Thymus (tissue), 11 donors: Measurements from ENCODE around the gene IL6. TPM values are rescaled to one million over a fixed set of nuclear protein-coding genes. Genes with fewer than 3 reads are reported as not detected.

Experiments
- DNase-seq, 9 donors: peaks; one replicate each; pipeline ENCODE4 v3.0.0-alpha.2; 2013; ENCODE audit warnings: low spot score in 9 of 9, low read depth in 6 of 9, missing footprints in 1 of 9
- H3K27ac ChIP-seq, 2 donors: one replicate each; pipeline ENCODE4 v1.5.1; 2013; ENCODE audit warnings: control low read depth in 1 of 2, low read depth in 1 of 2, low read length in 1 of 2, mild to moderate bottlenecking in 1 of 2, moderate library complexity in 1 of 2
- H3K27me3 ChIP-seq, 2 donors: one replicate each; pipeline ENCODE4 v1.5.1; 2013; ENCODE audit warnings: low read length in 1 of 2; ENCODE audit not compliant: control insufficient read depth in 2 of 2, insufficient read depth in 1 of 2
- H3K36me3 ChIP-seq, 2 donors: one replicate each; pipeline ENCODE4 v1.5.1; 2013; ENCODE audit warnings: low read length in 1 of 2, mild to moderate bottlenecking in 1 of 2, moderate library complexity in 1 of 2; ENCODE audit not compliant: control insufficient read depth in 2 of 2, insufficient read depth in 2 of 2
- H3K4me1 ChIP-seq, 2 donors: one replicate each; pipeline ENCODE4 v1.5.1; 2013; ENCODE audit warnings: low read length in 2 of 2; ENCODE audit not compliant: control insufficient read depth in 2 of 2, insufficient read depth in 2 of 2
- H3K4me3 ChIP-seq, 2 donors: one replicate each; pipeline ENCODE4 v1.5.1; 2013; ENCODE audit warnings: low read length in 2 of 2, control low read depth in 1 of 2, mild to moderate bottlenecking in 1 of 2
- H3K9me3 ChIP-seq, 2 donors: one replicate each; pipeline ENCODE4 v1.5.1; 2013; ENCODE audit warnings: low read length in 1 of 2, mild to moderate bottlenecking in 1 of 2; ENCODE audit not compliant: control insufficient read depth in 2 of 2, insufficient read depth in 1 of 2
- WGBS: extraction: QIAGEN DNeasy Blood & Tissue Kit; methylation state at CpG from one replicate; pipeline ENCODE4 v1.1.7; 2013; 5-methylcytosine and 5-hydroxymethylcytosine counted together
- polyA plus RNA-seq: library from polyadenylated mRNA; stranded (reverse); fragments of 200-250 nt; gene quantifications from one replicate; pipeline ENCODE4 v1.2.3, GENCODE V29; 2013
- total RNA-seq: library from RNA; stranded (reverse); fragments of 120-200 nt; gene quantifications from one replicate; pipeline ENCODE4 v1.2.4, GENCODE V29; 2013
- donor health status: healthy.

Gene IL6
- total and polyA plus RNA-seq, 2 donors: 0.24 to 3.5 TPM

- Histone ChIP-seq H3K36me3 (no peaks in the 10 kb centered on the region), H3K27me3 (peaks cover 4 to 20% of the 10 kb centered on the region in 2 donors), H3K4me1 (peaks cover 2 to 11% of the 10 kb centered on the region in 2 donors), H3K9me3 (peaks cover 0 to 1% of the 10 kb centered on the region in 2 donors), H3K4me3 (no peak overlapping the region), H3K27ac (no peak overlapping the region)
- 72% methylated on average over 5 of the region's 5 CpGs for WGBS
- DNase-seq: no peak
Measured at GRCh38 chr7:22730921-22731654, 4.1 kb downstream of the IL6 start.

GRCh38 chr7:22731766-22732165, 4.8 kb downstream of the IL6 start:
- DNase-seq: no peak
- peaks cover 2 to 8% of the 10 kb centered on the region in 2 donors for H3K4me1 ChIP-seq
- H3K9me3 ChIP-seq: peaks cover 0 to 1% of the 10 kb centered on the region in 2 donors
- H3K36me3 ChIP-seq: no peaks in the 10 kb centered on the region
- H3K27me3 ChIP-seq: peaks cover 4 to 14% of the 10 kb centered on the region in 2 donors
- no peak overlapping the region for H3K4me3 ChIP-seq
- H3K27ac ChIP-seq: no peak overlapping the region
- WGBS: 96% methylated on average over 2 of the region's 2 CpGs

GRCh38 chr7:22732556-22733126, 5.6 kb downstream of the IL6 start:
- Histone ChIP-seq H3K27ac (no peak overlapping the region), H3K36me3 (no peaks in the 10 kb centered on the region), H3K27me3 (peaks cover 0 to 5% of the 10 kb centered on the region in 2 donors), H3K4me1 (peaks cover 1 to 2% of the 10 kb centered on the region in 2 donors), H3K9me3 (peaks cover 0 to 1% of the 10 kb centered on the region in 2 donors), H3K4me3 (no peak overlapping the region)
- DNase-seq: no peak
- WGBS: 96% methylated on average over 4 of the region's 4 CpGs

GRCh38 chr7:22733761-22734160, 6.8 kb downstream of the IL6 start:
- Histone ChIP-seq H3K27me3 (no peaks in the 10 kb centered on the region), H3K4me3 (no peak overlapping the region), H3K9me3 (peaks cover 0 to 1% of the 10 kb centered on the region in 2 donors), H3K4me1 (peaks cover 0 to 2% of the 10 kb centered on the region in 2 donors), H3K36me3 (no peaks in the 10 kb centered on the region), H3K27ac (no peak overlapping the region)
- 90% methylated on average over 6 of the region's 6 CpGs for WGBS
- no peak for DNase-seq

GRCh38 chr7:22743014-22743413, 16.0 kb downstream of the IL6 start:
- no peak for DNase-seq
- Histone ChIP-seq H3K4me3 (no peak overlapping the region), H3K36me3 (no peaks in the 10 kb centered on the region), H3K27ac (no peak overlapping the region), H3K27me3 (no peaks in the 10 kb centered on the region), H3K4me1 (no peaks in the 10 kb centered on the region), H3K9me3 (no peaks in the 10 kb centered on the region)
- WGBS: 96% methylated on average over 4 of the region's 4 CpGs

GRCh38 chr7:22751341-22751740, 24.3 kb downstream of the IL6 start:
- H3K36me3 ChIP-seq: no peaks in the 10 kb centered on the region
- H3K27me3 ChIP-seq: no peaks in the 10 kb centered on the region
- DNase-seq: no peak
- H3K4me3 ChIP-seq: no peak overlapping the region
- H3K4me1 ChIP-seq: no peaks in the 10 kb centered on the region
- no peaks in the 10 kb centered on the region for H3K9me3 ChIP-seq
- WGBS: 36% methylated on average over 1 of the region's 1 CpG
- H3K27ac ChIP-seq: no peak overlapping the region

- Histone ChIP-seq H3K9me3 (no peaks in the 10 kb centered on the region), H3K27ac (no peak overlapping the region), H3K4me1 (no peaks in the 10 kb centered on the region), H3K36me3 (no peaks in the 10 kb centered on the region), H3K27me3 (no peaks in the 10 kb centered on the region), H3K4me3 (no peak overlapping the region)
- no peak for DNase-seq
- WGBS: 28% methylated on average over 1 of the region's 1 CpG
Measured at GRCh38 chr7:22757338-22757994, 30.5 kb downstream of the IL6 start.

- H3K27me3 ChIP-seq: no peaks in the 10 kb centered on the region
- H3K4me1 ChIP-seq: no peaks in the 10 kb centered on the region
- no peak overlapping the region for H3K27ac ChIP-seq
- DNase-seq: no peak
- WGBS: 96% methylated on average over 2 of the region's 2 CpGs
- no peaks in the 10 kb centered on the region for H3K36me3 ChIP-seq
- H3K4me3 ChIP-seq: no peak overlapping the region
- no peaks in the 10 kb centered on the region for H3K9me3 ChIP-seq
Measured at GRCh38 chr7:22758576-22758975, 31.6 kb downstream of the IL6 start.

- H3K36me3 ChIP-seq: no peaks in the 10 kb centered on the region
- H3K4me3 ChIP-seq: no peak overlapping the region
- no peaks in the 10 kb centered on the region for H3K27me3 ChIP-seq
- H3K27ac ChIP-seq: no peak overlapping the region
- no peaks in the 10 kb centered on the region for H3K9me3 ChIP-seq
- H3K4me1 ChIP-seq: no peaks in the 10 kb centered on the region
- no peak for DNase-seq
Measured at GRCh38 chr7:22759721-22760120, 32.7 kb downstream of the IL6 start.
